NCI-H748 treated with DMSO at 0.1 percent for 48 hours (cell line): ENCODE results near the gene FOXL2.

Experiments
- DNase-seq: peaks from one replicate; lab custom pipeline; 2025; lab: John Stamatoyannopoulos, UW

Gene FOXL2

DNA sequence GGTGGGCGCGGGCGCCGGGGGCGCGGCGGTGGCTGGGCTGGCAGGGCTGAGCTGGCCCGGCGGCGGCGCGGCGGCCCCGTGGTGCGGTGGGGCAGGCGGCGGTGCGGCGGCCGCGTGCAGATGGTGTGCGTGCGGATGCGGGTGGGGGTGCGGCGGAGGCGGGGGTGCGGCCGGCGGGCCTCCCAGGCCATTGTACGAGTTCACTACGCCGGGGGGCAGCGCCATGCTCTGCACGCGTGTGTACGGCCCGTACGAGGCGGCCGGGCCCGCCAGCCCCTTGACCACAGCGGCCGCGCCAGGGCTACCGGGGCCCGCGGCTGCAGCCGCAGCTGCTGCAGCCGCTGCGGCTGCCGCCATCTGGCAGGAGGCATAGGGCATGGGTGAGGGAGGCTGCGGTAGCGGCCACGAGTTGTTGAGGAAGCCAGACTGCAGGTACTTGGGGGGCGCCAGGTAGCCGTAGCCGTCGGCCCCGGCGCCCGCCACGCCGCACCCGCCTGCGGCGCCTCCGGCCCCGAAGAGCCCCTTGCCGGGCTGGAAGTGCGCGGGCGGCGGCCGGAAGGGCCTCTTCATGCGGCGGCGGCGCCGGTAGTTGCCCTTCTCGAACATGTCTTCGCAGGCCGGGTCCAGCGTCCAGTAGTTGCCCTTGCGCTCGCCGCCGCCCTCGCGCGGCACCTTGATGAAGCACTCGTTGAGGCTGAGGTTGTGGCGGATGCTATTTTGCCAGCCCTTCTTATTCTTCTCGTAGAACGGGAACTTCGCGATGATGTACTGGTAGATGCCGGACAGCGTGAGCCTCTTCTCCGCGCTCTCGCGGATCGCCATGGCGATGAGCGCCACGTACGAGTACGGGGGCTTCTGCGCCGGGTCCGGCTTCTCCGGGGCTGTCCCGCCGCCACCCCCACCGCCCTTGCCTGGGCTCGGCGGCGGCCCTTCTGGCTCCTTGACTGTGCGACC is 951 bp downstream of the FOXL2 start:
- peak; percentile 35 for DNase-seq

DNA sequence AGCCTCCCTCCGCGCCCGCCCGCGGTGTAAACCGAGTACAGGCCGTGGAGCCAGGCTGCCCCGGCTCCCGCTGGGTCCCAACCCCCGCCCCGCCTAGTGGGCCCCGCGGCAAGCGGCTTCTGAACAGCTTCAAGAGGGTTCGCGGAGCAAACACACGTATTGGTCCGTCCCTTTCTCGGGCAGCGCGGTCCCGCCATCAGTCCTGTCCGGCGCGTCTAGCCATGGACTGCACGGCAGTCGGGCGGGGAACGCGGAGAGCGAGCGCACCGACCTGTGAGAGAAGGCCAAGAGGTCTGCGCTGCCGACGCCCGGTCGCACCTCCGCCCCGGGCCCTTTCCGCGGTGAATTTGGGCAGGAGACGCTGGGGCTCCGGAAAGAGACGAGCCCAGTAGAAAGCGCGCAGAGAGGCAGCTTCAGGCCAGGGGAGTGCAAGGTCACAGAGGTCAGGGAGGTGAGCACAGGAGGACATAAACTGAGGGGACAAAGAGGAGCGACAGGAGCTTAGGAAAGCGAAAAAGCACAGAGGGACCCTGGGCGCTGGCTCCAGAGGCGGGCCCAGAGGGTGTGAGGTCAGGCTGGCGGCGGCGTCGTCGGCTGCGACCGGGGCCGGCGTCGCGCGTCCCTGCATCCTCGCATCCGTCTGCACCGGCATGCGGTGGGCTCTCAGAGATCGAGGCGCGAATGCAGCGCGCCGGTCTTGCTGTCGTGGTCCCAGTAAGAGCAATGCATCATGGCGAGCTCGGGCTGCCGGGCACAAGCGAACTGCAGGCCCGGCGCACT is 1.8 kb downstream of the FOXL2 start:
- no peak for DNase-seq

DNA sequence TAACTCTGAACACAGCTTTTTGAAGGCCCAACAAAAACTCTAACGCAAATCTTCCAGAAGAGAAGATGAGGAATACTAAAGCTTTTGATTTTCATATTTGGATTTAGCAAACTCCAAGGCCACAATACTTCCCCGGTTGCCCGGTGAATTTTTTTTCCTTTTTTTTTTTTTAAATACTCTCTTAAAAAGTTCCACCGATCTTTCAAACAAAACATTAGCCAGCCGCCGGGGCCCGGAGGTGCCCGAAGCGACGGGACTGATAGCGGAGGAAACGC is 2.3 kb downstream of the FOXL2 start:
- no peak for DNase-seq

DNA sequence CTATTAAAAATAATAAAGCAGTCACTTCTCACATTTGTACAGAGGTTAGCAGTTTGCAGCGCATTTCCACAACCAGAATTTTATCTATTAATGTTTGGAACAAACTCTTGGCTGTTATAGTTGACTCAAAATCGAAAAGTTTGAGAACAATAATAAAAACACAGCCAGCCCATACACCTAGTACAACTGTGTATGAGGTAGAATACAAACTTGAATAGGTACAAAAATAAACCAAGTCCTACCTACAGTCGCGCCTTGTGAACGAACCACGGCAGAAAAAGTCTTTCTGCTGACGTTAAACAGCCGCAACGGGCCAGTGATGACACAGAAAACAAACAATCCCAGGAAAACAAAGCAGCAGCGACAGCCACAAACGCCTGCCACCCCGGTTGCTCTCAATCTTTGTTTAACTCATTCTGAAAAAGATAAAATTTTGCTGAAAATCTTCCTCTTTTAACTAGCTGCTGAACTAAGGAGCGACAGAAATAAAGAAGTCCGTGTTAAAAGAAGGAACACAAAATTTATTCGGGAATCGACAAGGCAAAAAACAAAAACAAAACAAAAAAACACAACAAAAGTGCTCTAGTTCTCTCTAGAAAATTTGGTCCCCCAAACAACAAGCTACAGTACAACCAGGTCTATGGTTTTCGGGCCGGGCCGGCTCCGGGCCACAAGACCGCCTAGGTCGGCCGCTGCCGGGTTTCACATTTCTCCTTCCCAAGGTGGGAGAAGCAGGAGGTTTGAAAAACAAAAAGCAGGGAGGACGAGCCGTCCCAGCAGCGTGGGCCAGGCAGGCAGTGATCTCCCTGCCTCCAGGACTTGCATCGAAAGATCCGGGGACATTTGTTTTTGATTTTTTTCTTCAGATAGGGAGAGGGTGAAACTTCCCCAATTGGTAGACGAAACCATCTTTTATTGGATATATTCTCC is 2.9 kb downstream of the FOXL2 start:
- DNase-seq = no peak

DNA sequence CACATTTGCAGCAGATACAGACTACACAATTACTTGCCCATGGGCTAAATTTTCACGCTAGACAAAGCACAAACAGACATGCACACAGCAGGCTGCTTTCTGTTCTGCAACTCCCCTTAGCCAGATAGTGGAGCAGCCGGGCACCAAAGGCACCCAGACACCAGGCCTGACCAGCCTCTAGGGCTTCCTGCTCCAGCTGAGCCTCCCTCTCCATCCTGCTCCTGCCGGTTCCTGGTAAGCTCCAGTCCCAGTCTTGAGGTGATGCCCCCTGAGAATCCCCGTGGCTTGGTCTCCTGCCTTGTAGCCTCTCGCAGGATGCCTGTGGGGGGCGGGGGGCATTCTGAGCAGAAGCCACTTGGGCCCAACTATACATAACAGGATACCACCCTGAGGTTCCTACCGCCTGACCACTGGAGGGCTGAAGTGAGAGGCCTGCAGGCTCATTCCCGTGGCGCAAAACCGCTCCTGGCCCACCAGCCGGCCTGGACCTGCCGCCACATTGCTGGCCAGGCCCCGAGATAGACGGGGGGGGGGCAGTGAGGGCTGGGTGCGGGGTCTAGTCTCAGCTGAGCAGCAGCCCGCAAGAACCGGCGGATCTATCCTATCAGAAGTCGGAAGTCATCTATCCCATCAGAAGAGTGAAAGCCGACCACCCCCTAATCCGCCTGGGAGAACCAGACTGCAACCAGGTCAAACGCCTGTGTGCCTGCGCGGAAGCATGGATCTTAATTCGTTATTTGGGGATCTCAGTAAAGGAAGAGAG is 3.9 kb downstream of the FOXL2 start:
- DNase-seq = no peak

DNA sequence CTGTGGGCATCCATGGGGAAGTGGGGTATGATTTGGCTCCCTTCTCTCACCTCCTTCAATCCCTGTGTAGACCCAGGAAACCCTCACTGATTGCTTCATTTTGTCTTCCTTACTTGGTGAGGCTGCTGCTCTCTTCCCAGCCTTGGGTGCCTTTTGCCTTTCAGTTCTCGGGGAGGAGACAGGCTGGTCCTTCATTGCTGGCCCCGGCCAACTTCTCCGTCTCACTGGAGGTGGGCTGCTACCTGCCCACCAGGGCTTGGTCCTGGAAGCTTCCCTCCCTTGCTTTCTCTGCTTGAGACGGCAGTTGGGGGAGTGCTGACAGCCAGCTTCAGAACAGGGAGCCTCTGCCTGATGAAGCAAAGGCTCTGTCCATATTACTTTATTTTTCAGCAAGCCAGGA is 4.7 kb downstream of the FOXL2 start:
- no peak for DNase-seq

DNA sequence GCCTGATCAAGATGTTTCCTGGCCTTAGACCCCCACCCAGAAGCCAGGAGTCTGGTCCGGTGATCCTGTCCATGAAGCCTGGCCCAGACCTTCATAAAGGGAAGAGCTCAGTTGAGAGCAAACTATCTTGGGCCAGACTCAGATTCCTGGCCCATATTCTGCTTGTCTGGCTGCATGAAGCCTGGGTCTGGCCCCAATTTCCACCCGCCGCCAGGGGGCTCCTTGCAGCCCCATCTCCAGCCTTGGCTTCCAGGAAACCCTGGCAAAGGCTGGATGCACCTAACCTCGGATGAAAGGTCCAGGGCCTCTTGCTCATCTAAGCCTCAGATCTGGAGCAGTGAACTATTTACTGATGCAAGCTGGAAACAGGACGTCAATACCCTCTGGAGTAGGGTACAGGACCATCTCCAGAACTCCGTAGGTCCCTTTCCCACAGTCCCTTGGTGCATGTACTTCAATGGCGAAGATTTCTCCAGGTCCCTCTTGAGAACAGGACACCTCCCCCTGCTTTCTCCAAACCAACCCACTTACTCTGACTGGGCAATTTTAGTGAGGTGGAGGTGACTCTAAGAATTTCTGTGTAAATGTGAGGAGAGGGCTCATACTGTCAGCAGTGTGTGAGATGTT is 5.6 kb downstream of the FOXL2 start:
- DNase-seq = no peak

DNA sequence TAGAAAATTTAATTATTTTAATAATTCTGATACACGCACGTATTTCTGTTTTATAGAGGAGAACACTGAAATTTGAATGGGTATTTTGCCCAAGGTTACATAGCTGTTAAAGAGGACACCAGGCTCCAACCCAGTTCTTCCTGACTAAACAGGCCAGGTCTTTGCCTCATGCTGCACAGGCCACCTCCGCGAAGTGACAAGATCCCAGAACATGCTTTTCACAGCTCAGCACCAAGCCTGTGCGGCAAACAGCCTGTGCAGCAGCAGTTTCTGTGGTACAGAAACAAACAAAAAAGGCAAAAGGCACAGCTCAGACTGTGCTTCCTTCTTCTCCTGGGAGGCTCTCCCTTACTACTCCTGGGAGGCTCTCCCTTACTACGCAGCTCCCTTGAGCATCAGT is 6.5 kb downstream of the FOXL2 start:
- DNase-seq = no peak

DNA sequence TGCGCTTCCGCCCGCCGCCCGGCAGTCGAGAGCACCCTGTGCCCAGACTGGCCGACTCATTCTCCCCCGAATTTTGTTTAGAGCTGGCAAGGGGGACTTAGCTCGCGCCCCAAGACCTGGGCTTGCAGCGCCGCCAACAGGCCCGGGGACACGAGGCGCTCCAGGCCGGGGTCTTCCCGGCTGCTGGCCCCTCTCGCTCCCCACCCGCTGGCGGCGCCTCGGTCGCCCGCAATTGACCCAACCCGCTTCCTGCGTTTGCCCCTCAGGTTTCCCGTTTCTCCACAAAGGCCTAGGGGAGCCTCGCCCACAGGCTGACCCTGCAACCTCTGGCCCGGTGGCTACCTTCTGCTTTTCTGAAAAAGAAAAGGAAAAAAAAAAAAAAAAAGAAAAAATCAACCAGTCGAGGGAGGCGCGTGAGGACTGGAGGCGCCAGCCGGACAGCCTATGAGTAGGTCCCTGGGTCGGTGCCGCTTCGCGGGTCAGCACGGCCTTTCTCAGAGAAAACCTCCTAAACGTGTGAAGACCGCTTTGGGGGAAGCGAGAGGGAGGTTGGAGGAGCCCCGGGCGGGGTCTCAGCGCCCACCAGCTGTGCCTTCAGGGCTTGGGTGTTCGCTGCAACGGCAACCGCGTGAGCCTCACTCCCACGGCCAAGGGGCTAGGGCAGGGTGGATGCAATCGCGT is 7.2 kb downstream of the FOXL2 start:
- DNase-seq = no peak

DNA sequence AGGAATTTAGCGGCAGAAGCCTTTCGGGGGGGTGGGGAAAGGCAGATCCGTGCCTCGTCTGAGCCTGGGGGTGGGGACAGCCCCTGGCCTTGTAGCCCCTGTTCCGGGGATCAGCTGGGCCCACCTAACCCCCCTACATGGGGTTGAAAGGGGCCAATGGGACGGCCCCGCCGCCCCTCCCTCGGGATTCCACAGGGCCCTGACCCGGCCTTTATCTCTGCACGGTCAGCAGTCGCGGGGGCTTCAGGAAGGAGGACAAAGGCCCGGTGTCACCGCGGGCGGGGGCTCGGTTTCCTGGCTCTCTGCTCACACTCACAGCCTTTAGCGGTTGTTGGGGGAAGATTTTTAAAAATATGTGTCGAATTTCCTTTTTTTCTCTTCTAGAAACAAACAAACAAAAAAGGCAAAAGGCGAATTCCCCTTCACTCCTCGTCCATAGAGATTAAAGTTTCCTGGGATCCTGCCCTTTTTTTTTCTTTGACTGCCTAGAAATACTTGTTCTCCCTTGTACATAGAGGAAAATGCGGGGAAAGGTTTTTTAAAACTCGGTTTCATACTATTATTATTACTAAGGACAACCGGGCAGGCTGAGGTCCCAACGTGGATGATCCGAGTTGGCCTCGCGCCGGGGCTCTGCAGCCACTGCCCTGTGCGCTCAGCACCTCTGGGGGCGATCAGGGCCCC is 7.9 kb downstream of the FOXL2 start:
- DNase-seq = no peak

DNA sequence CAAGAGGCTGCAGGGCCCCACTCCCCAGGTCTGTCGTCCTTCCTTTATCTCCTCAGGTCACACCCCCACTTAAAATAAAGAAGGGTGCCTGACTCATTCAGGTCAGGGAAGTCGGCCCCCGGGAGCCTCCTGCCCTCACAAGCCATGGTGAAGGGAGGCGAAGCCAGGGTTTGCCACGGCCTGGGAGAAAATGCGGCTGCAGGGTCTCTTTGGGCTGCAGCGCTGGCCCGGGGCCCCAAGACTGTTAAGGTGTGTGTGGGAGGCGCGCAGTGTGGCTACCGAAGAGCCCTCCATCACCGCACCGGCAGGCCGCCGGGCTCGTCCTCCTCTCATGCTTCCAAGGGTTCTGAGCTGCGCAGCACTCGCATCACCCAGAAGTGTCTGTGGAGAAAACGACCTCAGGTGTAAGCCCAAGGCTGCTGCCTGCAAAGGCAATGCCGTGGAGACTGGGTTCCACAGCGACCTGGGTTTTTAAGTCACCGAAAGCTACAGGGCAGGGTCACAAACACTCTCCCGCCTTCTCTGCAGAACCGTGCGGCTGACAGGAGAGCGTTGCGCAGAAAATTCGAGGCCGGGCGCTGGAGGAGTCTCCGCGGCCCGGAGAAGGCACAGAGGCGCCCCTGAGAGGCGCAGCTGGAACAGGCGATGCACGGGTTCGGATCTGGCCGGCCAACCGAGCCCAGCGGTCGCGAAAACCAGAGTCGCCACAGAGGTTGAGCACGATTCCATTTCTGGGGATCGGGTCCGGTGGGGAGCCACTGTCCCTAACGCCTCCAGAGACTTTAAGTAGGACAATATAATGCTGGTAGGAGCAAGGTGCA is 8.7 kb downstream of the FOXL2 start:
- no peak for DNase-seq

DNA sequence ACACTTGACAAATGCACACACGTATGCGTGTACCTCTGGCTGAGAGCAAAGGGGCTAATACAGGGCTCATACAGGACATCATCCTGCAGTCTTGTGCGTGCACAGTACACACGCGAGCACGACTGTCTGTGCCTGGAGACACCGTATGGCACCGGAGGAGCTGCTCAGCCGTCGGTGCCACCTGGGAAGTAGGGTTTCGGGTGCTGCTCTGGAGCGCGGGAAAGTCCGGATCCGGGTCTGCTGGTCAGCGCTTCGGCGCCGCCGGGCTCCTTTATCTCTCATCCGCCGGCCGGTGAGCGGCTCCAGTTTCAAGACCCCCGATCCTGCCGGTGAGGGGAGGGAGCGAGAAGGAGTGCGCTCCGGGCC is 9.3 kb downstream of the FOXL2 start:
- DNase-seq = no peak

DNA sequence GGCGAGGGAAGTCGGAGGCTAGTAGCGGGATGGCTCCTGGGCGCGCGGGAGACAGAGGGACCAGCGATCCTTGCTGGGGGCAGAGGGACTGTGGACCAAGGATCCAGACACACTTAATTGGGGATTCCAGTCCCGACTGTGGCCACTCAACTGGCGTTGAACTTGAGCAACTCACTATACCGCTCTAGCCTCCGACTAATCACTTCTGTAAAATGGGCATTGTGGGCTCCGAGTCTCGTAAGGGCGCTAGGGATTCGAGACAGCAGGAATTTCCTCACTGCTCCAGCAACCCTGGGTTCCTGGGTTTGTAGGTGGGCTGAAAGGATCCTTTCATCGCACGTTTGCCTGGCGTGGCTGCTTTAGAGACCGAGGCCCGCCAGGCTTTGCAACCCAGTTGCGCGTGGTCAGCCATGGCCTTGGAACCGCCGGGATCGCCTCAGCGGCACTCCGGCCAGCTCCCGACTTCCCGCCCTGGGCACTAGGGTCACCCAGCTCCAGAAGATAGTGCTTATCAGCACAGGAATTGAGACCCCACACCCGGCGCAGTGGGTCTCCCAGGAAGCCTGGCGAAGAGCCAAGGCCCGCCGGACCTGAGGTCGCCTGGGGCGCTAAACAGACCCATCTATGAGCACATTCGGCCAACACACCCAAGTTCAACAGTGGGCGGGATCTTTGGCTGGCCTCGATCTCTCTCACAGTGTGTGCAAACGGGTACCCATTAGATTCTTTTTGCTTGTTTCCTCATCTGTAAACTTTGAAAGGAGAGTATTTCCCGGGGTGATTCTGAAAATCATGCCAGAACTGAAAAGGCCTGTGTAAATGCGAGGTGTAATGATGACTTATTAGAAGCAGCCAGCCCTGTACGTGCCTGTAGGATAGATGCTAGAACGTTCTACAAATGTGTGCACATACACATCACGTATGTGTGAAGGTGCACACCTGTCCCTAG is 9.9 kb downstream of the FOXL2 start:
- no peak for DNase-seq

DNA sequence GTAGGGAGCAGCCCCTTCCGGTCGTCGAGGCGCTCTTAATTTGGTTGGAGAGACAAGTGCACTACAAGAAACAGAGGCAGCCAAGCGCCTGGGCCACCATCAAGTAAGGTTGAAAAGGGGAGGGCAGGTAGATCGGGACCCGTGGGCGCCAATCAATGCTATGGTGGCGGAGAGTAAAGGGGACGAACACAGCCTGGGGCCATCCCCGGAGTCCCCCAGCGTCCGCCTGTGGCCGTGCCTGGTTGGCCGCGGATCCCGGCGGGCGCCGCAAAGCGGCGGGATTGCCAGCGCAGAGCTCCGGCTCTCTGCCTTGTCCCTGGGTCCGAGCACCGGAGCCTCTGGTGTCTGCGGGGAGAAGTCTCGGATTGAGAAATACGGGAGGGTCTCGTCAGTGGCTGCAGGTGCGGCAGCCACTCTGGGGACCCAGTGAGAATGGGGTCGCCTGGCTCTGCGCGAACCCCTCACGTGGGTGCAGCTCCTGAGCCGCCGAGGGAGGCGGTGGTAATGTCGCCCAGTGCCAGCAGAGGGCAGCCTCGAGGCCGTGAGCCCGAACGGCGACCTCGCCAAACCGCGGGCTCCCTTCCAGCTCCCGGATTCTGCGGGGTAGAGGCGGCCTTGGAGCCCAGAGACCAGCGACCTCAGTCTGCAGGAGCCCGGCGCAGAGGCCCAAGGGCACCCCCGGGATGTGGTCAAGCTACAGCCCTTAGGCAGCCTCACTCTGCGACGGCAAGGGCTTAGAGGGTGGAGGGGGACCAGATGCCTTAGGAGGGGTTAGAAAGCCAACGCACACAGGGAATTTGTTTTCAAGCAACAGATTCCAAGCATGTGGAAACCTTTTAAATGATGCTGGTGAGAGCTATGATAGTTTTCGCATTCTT is 10.8 kb downstream of the FOXL2 start:
- DNase-seq = no peak

DNA sequence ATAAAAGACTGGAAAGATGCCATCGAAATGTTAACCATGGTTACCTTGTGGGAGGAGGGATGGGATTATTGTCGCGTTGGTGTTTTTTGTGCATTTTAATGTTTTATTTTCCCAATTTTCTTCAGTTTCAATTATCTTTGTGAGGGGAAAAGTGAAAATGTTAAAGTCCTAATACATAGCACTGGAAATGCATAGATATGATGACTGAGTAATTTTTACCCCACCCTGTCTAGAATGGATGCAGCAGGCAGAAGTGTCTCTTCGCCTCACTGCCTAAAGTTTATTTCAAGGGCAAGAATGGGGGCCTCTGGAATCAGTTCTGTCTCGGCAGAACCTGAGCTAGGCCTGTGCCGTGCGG is 11.5 kb downstream of the FOXL2 start:
- no peak for DNase-seq

DNA sequence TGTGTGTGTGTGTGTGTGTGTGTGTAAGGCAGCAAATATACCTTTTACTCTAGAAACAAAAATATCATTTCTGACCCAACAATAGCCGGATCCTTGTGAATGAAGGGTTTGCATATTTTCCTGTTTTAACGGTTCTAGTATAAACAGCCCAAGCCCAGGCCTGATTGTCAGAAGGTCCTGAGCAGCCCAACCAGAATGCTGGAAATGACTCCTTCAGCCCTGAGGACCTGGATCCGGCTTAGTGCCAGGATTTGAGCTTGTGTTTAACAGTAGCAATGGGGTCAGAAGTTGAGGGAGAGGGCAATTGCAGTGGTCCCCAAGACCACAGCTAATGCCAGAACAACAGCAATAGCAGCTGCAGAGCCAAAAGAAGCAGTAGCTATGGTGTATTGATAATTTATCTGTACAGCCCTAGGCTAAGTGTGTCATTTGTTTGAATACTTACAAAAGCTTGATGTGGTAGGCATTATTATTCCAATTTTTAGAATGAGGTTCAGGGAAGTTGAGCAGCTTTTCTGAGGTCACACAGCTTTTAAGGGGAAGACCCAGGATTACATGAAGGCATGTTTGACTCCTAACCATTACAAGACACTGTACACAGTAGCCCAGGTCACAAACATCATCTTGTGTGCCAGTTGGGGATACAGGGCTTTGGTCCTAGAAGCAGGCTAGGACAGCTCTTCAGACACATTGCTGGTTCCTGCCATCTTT is 12.8 kb downstream of the FOXL2 start:
- DNase-seq = no peak
